NCI-H2029 (cell line): Measurements from ENCODE around the gene ITPR1.
A peak's percentile ranks its signal among the peaks of the same experiment; 100 is the strongest.

Experiments used
- DNase-seq: peaks from one replicate; lab custom pipeline; 2025; lab: John Stamatoyannopoulos, UW

ITPR1 gene

GRCh38 chr3:4829031-4829394, 335.9 kb downstream of the ITPR1 start:
- no peak for DNase-seq

GRCh38 chr3:4830586-4830914, 337.4 kb downstream of the ITPR1 start:
- DNase-seq, result no peak

- no peak for DNase-seq
Measured at GRCh38 chr3:4831580-4831950, 338.4 kb downstream of the ITPR1 start.

- no peak for DNase-seq
Measured at GRCh38 chr3:4833471-4833870, 340.3 kb downstream of the ITPR1 start.

GRCh38 chr3:4834403-4834866, 341.3 kb downstream of the ITPR1 start:
- DNase-seq, result no peak

- DNase-seq, result peak; percentile 59
Measured at GRCh38 chr3:4835616-4836043, 342.5 kb downstream of the ITPR1 start.

- DNase-seq, result no peak
Measured at GRCh38 chr3:4836516-4836915, 343.4 kb downstream of the ITPR1 start.

GRCh38 chr3:4837374-4837930, 344.3 kb downstream of the ITPR1 start:
- DNase-seq, result no peak

- no peak for DNase-seq
Measured at GRCh38 chr3:4838621-4839022, 345.5 kb downstream of the ITPR1 start.

GRCh38 chr3:4839278-4839677, 346.1 kb downstream of the ITPR1 start:
- no peak for DNase-seq

- no peak for DNase-seq
Measured at GRCh38 chr3:4841225-4841624, 348.1 kb downstream of the ITPR1 start.

- DNase-seq, result no peak
Measured at GRCh38 chr3:4841776-4842440, 348.8 kb downstream of the ITPR1 start.

- DNase-seq, result no peak
Measured at GRCh38 chr3:4843619-4844018, 350.5 kb downstream of the ITPR1 start.

- DNase-seq, result no peak
Measured at GRCh38 chr3:4845882-4846281, 352.7 kb downstream of the ITPR1 start.

- DNase-seq, result no peak
Measured at GRCh38 chr3:4846543-4846942, 353.4 kb downstream of the ITPR1 start.

- DNase-seq, result no peak
Measured at GRCh38 chr3:4848176-4848825, 355.2 kb downstream of the ITPR1 start.

- DNase-seq, result no peak
Measured at GRCh38 chr3:4849136-4849535, 356.0 kb downstream of the ITPR1 start.

GRCh38 chr3:4849739-4850138, 356.6 kb downstream of the ITPR1 start:
- DNase-seq, result no peak

GRCh38 chr3:4850211-4850927, 357.2 kb downstream of the ITPR1 start:
- no peak for DNase-seq

GRCh38 chr3:4850928-4851265, 357.7 kb downstream of the ITPR1 start:
- DNase-seq, result no peak

- no peak for DNase-seq
Measured at GRCh38 chr3:4852780-4853748, 359.9 kb downstream of the ITPR1 start.

- no peak for DNase-seq
Measured at GRCh38 chr3:4853749-4854140, 360.6 kb downstream of the ITPR1 start.
